ENCODE results near the gene CMTM4.
"Not testable (repeated sequence)": the region's sequence is repeated elsewhere in the genome, so short reads cannot be mapped to it uniquely, and the experiment has no call there.

CMTM4 gene

DNA sequence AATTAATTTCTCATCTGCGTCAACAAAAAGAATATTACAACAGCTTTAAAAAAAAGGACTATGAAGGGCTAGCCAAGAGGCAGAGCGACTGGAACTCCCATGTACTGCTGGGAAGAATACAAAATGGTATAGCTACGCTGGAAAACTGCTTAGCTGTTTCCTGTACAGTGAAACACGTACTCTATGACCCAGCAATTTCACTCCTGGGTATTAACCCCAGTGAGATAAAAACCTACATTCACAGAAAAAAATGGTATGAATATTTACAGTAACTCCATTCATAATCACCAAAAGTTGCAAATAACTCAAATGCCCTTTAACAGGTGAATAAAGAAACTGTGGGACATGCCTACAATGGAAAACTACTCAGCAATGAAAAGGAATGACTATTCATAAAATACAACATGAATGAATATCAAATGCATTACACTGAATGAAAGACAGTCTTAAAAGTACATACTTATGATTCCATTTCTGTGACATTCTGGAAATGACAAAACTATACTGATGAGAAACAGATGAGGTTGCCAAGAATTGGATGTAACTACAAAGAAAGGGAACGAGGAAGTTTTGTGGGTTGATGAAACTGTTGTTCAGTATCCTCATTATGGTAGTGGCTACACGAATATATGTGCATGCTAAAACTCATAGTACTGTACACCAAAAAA lies 27.6 kb downstream of the CMTM4 start:
- no peak for DNase-seq

DNA sequence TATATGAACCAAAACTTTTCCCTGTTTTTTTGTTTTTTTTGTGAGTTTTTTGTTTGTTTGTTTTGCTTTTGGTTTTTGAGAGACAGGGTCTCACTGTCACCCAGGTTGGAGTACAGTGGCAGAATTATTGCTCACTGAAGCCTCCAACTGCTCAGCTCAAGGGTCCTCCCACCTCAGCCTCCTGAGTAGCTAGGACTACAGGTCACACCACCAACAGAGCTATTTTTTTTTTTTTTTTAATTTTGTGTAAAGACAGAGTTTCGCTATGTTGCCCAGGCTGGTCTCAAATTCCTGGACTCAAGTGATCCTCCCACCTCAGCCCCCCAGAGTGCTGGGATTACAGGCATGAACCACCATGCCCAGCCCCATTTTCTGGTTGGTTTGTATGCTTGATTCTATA lies 28.6 kb downstream of the CMTM4 start:
- DNase-seq: no peak

- DNase-seq: no peak
Measured at GRCh38 chr16:66662445-66663194, 33.9 kb downstream of the CMTM4 start.

- DNase-seq: not testable (repeated sequence)
Measured at GRCh38 chr16:66661671-66662346, 34.7 kb downstream of the CMTM4 start.

DNA sequence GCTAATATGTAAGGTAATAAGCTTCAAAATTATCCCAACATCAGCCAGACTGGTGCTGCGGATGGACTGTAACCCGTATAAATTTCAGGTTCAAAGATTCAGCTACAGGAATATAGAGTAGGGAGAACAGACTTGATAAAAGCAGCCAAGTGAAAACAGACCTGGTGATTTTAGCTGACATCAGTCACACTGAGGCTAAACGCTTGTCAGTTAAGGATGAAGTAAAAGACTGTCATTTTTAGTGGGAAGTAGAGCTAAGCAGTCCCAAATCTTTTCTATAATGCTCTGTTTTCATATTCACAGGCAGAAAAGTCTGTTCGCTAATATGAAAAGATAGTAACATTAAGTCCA lies 35.4 kb downstream of the CMTM4 start:
- DNase-seq: no peak

- DNase-seq: no peak
Measured at GRCh38 chr16:66660422-66661209, 35.9 kb downstream of the CMTM4 start.

- DNase-seq: no peak
Measured at GRCh38 chr16:66658860-66659190, 37.7 kb downstream of the CMTM4 start.

- DNase-seq: no peak
Measured at GRCh38 chr16:66658143-66658859, 38.2 kb downstream of the CMTM4 start.

DNA sequence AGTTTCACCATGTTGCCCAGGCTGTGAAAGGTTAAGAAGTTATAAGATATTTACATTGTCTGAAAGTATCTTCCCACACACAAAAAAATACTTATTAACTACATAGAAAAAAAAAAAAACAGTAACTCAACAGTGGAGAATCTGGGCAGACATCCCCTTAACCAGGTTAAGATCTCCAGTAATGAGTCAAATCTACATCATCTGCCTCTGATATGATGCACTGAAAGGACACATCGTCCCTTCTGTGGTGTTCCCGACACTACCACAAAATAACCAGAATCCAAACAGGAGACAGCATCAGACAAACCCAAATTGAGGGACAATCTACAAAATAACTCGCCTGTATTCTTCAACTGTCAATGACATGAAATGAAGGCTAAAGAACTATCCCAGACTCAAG lies 40.0 kb downstream of the CMTM4 start:
- no peak for DNase-seq

- no peak for DNase-seq
Measured at GRCh38 chr16:66653581-66654350, 42.8 kb downstream of the CMTM4 start.

- no peak for DNase-seq
Measured at GRCh38 chr16:66652661-66653360, 43.7 kb downstream of the CMTM4 start.

DNA sequence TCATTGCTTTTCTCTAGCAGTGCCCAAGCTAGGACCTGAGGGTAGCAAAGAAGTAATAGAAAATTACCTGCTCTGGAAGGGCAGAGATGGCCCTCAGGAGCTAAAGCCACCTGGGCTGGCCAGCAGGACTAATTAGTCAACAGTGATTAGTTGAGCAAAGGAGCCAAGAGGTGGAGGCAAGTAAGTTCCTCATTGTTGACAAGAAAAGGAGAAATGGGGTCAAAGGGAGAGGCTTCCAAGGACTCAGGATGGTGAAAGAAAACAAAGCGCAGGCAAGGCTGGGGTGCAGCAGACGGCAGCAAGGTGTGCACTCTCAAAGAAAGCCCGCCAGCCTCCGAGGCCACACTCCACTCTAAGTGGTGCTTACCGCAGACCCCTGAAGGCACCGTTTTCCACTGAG lies 44.6 kb downstream of the CMTM4 start:
- no peak for DNase-seq

GRCh38 chr16:66651474-66651765 lies 45.1 kb downstream of the CMTM4 start:
- no peak for DNase-seq

GRCh38 chr16:66650707-66651473 lies 45.7 kb downstream of the CMTM4 start:
- peak; percentile 78 for DNase-seq

DNA sequence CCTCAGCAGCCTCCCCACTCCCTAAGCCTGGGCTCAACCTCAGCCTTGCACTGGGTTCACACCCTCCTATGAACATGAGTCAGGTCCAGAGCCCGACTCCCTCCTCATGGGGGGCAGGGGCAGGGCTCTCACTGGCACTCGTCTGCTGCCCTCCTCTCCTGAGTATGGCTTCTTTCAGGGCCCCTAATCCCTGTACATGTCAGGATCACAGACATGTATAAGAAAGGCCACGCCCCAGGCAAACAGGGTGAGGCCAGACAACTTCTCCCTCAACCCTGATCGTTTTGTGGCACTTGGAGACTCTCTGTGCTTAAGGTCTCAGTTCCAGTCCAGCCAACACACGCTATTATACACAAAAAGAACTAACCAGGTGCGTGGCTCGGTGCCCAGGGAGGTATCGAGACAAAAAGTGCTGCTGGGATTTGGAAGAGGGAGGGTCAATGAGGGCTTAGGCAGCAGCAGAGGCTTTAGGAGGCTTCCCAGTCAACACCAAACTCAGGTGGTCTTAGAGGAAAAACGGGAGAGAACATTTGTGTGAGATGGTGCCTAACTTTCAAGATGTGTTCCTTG lies 46.8 kb downstream of the CMTM4 start:
- DNase-seq: no peak

GRCh38 chr16:66649167-66649566 lies 47.4 kb downstream of the CMTM4 start:
- no peak for DNase-seq

GRCh38 chr16:66647866-66648265 lies 48.7 kb downstream of the CMTM4 start:
- DNase-seq: no peak

DNA sequence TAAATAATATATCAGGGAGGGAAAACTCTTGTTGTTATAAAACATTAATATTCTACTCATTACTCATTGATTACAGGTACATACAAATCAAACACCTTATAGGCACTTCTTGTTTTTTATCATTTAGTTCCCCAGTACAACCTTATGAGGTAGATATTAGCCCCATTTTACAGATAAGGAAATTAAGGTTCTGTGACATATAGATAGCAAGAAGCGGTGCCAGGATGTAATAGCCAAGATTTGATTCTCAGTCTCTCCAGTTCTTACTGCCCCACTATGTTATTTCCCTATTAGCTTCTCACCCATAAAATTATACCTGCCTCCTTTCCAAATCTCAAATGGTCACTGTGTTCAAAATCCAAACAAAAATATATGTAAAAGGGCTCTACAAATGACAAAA lies 55.2 kb downstream of the CMTM4 start:
- DNase-seq: no peak

- no peak for DNase-seq
Measured at GRCh38 chr16:66640724-66641314, 55.7 kb downstream of the CMTM4 start.

All from activated CD4-positive, alpha-beta T cell treated with anti-CD3 and anti-CD28 coated beads, Interleukin-2, amount 50 U/mL, for 1 hour (primary cell).